ENCODE data around the gene BGLAP. TPM values are rescaled to one million over a fixed set of nuclear protein-coding genes. Genes with fewer than 3 reads are reported as not detected.

The BGLAP gene
- total RNA-seq, 5 donors from 2014 or later (not counting 1 experiment from before 2014, with no cell fraction given) = 1.8 to 7.1 (median 5.2) TPM

- ChIA-PET POLR2A (no interaction called here), CTCF (no interaction called here)
- Histone ChIP-seq H3K27me3 (replicated peaks in 1 of 2; ENCODE audit: control insufficient read depth in 2 of 2, extremely low read depth in 1 of 2, insufficient read depth in 2 of 2, low read length in 1 of 2) (no peaks in the 10 kb centered on the region), H3K27ac (ENCODE audit: low read length) (no peak overlapping the region), H3K4me3 (ENCODE audit: control insufficient read depth in 1 of 2, extremely low read depth in 1 of 2, low read length in 1 of 2) (no peak overlapping the region), H3K9me3 (no peaks in the 10 kb centered on the region), H3K4me1 (ENCODE audit: control insufficient read depth in 1 of 2, extremely low read depth in 1 of 2, insufficient read depth in 2 of 2, low read length in 2 of 2) (no peaks in the 10 kb centered on the region), H3K36me3 (ENCODE audit: control insufficient read depth in 2 of 2, extremely low read depth in 1 of 2, insufficient read depth in 1 of 2, low read length in 1 of 2) (peaks cover 21 to 81% of the 10 kb centered on the region in 2 donors)
- no peaks in the 10 kb centered on the region for H3K27me3 Mint-ChIP-seq
- H3K36me3 Mint-ChIP-seq = peaks cover 65% of the 10 kb centered on the region
- DNase-seq (no peak), ATAC-seq (replicated peaks in 1 of 4) (no peak)
- no peak overlapping the region for H3K4me3 Mint-ChIP-seq
- H3K4me1 Mint-ChIP-seq = peaks cover 0 to 3% (median 0%) of the 10 kb centered on the region in 3 donors
- WGBS (ENCODE audit: insufficient coverage) = 88% methylated on average over 5 of the region's 13 CpGs
- H3K27ac Mint-ChIP-seq = no peak overlapping the region
- no peaks in the 10 kb centered on the region for H3K9me3 Mint-ChIP-seq
Measured at GRCh38 chr1:156266051-156266450, 24.1 kb downstream of the BGLAP start.

- H3K9me3 ChIP-seq = no peaks in the 10 kb centered on the region
- no peak for DNase-seq
- Mint-ChIP-seq H3K27ac (no peak overlapping the region), H3K4me3 (no peak overlapping the region), H3K4me1 (peaks cover 0 to 3% (median 0%) of the 10 kb centered on the region in 3 donors), H3K27me3 (no peaks in the 10 kb centered on the region), H3K9me3 (no peaks in the 10 kb centered on the region), H3K36me3 (peaks cover 66% of the 10 kb centered on the region)
- POLR2A ChIA-PET = no interaction called here
- WGBS (ENCODE audit: insufficient coverage) = 100% methylated on average over 1 of the region's 4 CpGs
- H3K4me1 ChIP-seq (ENCODE audit: control insufficient read depth in 1 of 2, extremely low read depth in 1 of 2, insufficient read depth in 2 of 2, low read length in 2 of 2) = no peaks in the 10 kb centered on the region
- H3K27ac ChIP-seq (ENCODE audit: low read length) = no peak overlapping the region
- H3K27me3 ChIP-seq (replicated peaks in 1 of 2; ENCODE audit: control insufficient read depth in 2 of 2, extremely low read depth in 1 of 2, insufficient read depth in 2 of 2, low read length in 1 of 2) = no peaks in the 10 kb centered on the region
- CTCF ChIA-PET = no interaction called here
- ATAC-seq (replicated peaks in 1 of 4) = no peak
- no peak overlapping the region for H3K4me3 ChIP-seq (ENCODE audit: control insufficient read depth in 1 of 2, extremely low read depth in 1 of 2, low read length in 1 of 2)
- peaks cover 21 to 83% of the 10 kb centered on the region in 2 donors for H3K36me3 ChIP-seq (ENCODE audit: control insufficient read depth in 2 of 2, extremely low read depth in 1 of 2, insufficient read depth in 1 of 2, low read length in 1 of 2)
Measured at GRCh38 chr1:156268336-156268735, 26.4 kb downstream of the BGLAP start.

- no peak overlapping the region for H3K4me3 Mint-ChIP-seq
- CTCF ChIA-PET = no interaction called here
- peaks cover 69% of the 10 kb centered on the region for H3K36me3 Mint-ChIP-seq
Measured at GRCh38 chr1:156270314-156270713, 28.3 kb downstream of the BGLAP start.

GRCh38 chr1:156276532-156276931 is 34.5 kb downstream of the BGLAP start:
- no peak overlapping the region for H3K4me3 Mint-ChIP-seq
- Histone ChIP-seq H3K27me3 (replicated peaks in 1 of 2; ENCODE audit: control insufficient read depth in 2 of 2, extremely low read depth in 1 of 2, insufficient read depth in 2 of 2, low read length in 1 of 2) (no peaks in the 10 kb centered on the region), H3K36me3 (ENCODE audit: control insufficient read depth in 2 of 2, extremely low read depth in 1 of 2, insufficient read depth in 1 of 2, low read length in 1 of 2) (peaks cover 4 to 73% of the 10 kb centered on the region in 2 donors), H3K27ac (ENCODE audit: low read length) (no peak overlapping the region), H3K9me3 (no peaks in the 10 kb centered on the region), H3K4me1 (ENCODE audit: control insufficient read depth in 1 of 2, extremely low read depth in 1 of 2, insufficient read depth in 2 of 2, low read length in 2 of 2) (peaks cover 2 to 6% of the 10 kb centered on the region in 2 experiments), H3K4me3 (ENCODE audit: control insufficient read depth in 1 of 2, extremely low read depth in 1 of 2, low read length in 1 of 2) (no peak overlapping the region)
- no peak overlapping the region for H3K27ac Mint-ChIP-seq
- peaks cover 54% of the 10 kb centered on the region for H3K36me3 Mint-ChIP-seq
- ChIA-PET CTCF (no interaction called here), POLR2A (no interaction called here)
- ATAC-seq (replicated peaks in 1 of 4) (no peak), DNase-seq (no peak)
- H3K27me3 Mint-ChIP-seq = no peaks in the 10 kb centered on the region
- H3K4me1 Mint-ChIP-seq = peaks cover 16 to 17% (median 16%) of the 10 kb centered on the region in 3 donors
- no peaks in the 10 kb centered on the region for H3K9me3 Mint-ChIP-seq

More at GRCh38 chr1:156270314-156270713, 28.3 kb downstream of the BGLAP start:
- H3K36me3 ChIP-seq (ENCODE audit: control insufficient read depth in 2 of 2, extremely low read depth in 1 of 2, insufficient read depth in 1 of 2, low read length in 1 of 2) = peaks cover 25 to 87% of the 10 kb centered on the region in 2 donors
- no peak for DNase-seq
- H3K27me3 ChIP-seq (replicated peaks in 1 of 2; ENCODE audit: control insufficient read depth in 2 of 2, extremely low read depth in 1 of 2, insufficient read depth in 2 of 2, low read length in 1 of 2) = no peaks in the 10 kb centered on the region
- no peak overlapping the region for H3K27ac Mint-ChIP-seq
- no peaks in the 10 kb centered on the region for H3K4me1 ChIP-seq (ENCODE audit: control insufficient read depth in 1 of 2, extremely low read depth in 1 of 2, insufficient read depth in 2 of 2, low read length in 2 of 2)
- whole genome bisulfite sequencing (ENCODE audit: insufficient coverage) = 100% methylated on average over 1 of the region's 3 CpGs
- H3K27ac ChIP-seq (ENCODE audit: low read length) = no peak overlapping the region
- POLR2A ChIA-PET = no interaction called here
- H3K9me3 ChIP-seq = no peaks in the 10 kb centered on the region
- no peak overlapping the region for H3K4me3 ChIP-seq (ENCODE audit: control insufficient read depth in 1 of 2, extremely low read depth in 1 of 2, low read length in 1 of 2)
- H3K4me1 Mint-ChIP-seq = no peaks in the 10 kb centered on the region
- no peaks in the 10 kb centered on the region for H3K27me3 Mint-ChIP-seq
- ATAC-seq (replicated peaks in 1 of 4) = no peak
- H3K9me3 Mint-ChIP-seq = no peaks in the 10 kb centered on the region

- no peaks in the 10 kb centered on the region for H3K9me3 Mint-ChIP-seq
- CTCF ChIA-PET = no interaction called here
Measured at GRCh38 chr1:156276966-156277381, 35.0 kb downstream of the BGLAP start.

GRCh38 chr1:156279837-156280236 is 37.9 kb downstream of the BGLAP start:
- peaks cover 29% of the 10 kb centered on the region for H3K36me3 Mint-ChIP-seq
- H3K36me3 ChIP-seq (ENCODE audit: control insufficient read depth in 2 of 2, extremely low read depth in 1 of 2, insufficient read depth in 1 of 2, low read length in 1 of 2) = peaks cover 2 to 41% of the 10 kb centered on the region in 2 donors

More at GRCh38 chr1:156276966-156277381, 35.0 kb downstream of the BGLAP start:
- ATAC-seq (replicated peaks in 1 of 4) (no peak), DNase-seq (no peak)
- H3K27ac ChIP-seq (ENCODE audit: low read length) = no peak overlapping the region
- Mint-ChIP-seq H3K36me3 (peaks cover 51% of the 10 kb centered on the region), H3K4me3 (no peak overlapping the region), H3K27me3 (no peaks in the 10 kb centered on the region), H3K27ac (no peak overlapping the region), H3K4me1 (peaks cover 18 to 21% (median 19%) of the 10 kb centered on the region in 3 donors)
- H3K9me3 ChIP-seq = no peaks in the 10 kb centered on the region
- H3K4me3 ChIP-seq (ENCODE audit: control insufficient read depth in 1 of 2, extremely low read depth in 1 of 2, low read length in 1 of 2) = no peak overlapping the region
- POLR2A ChIA-PET = no interaction called here
- peaks cover 4 to 68% of the 10 kb centered on the region in 2 donors for H3K36me3 ChIP-seq (ENCODE audit: control insufficient read depth in 2 of 2, extremely low read depth in 1 of 2, insufficient read depth in 1 of 2, low read length in 1 of 2)
- no peaks in the 10 kb centered on the region for H3K27me3 ChIP-seq (replicated peaks in 1 of 2; ENCODE audit: control insufficient read depth in 2 of 2, extremely low read depth in 1 of 2, insufficient read depth in 2 of 2, low read length in 1 of 2)
- H3K4me1 ChIP-seq (ENCODE audit: control insufficient read depth in 1 of 2, extremely low read depth in 1 of 2, insufficient read depth in 2 of 2, low read length in 2 of 2) = peaks cover 5 to 11% of the 10 kb centered on the region in 2 experiments
- WGBS (ENCODE audit: insufficient coverage) = 100% methylated on average over 3 of the region's 6 CpGs

More at GRCh38 chr1:156279837-156280236, 37.9 kb downstream of the BGLAP start:
- Mint-ChIP-seq H3K4me3 (peak overlapping the region in 1 of 3 donors; percentile 4), H3K27ac (no peak overlapping the region), H3K4me1 (peaks cover 39 to 44% (median 41%) of the 10 kb centered on the region in 3 donors), H3K9me3 (no peaks in the 10 kb centered on the region), H3K27me3 (no peaks in the 10 kb centered on the region)
- peaks cover 12 to 27% of the 10 kb centered on the region in 2 experiments for H3K4me1 ChIP-seq (ENCODE audit: control insufficient read depth in 1 of 2, extremely low read depth in 1 of 2, insufficient read depth in 2 of 2, low read length in 2 of 2)
- ATAC-seq (replicated peaks in 1 of 4) (no peak), DNase-seq (no peak)
- WGBS (ENCODE audit: insufficient coverage) = no CpG with 5 or more reads among the region's 3 CpGs
- no peak overlapping the region for H3K4me3 ChIP-seq (ENCODE audit: control insufficient read depth in 1 of 2, extremely low read depth in 1 of 2, low read length in 1 of 2)
- POLR2A ChIA-PET = interaction anchor here (0.6 kb wide), 3 partner anchors 40 to 461 kb away, joined by 3 read pairs; partner anchors contain the start of gene MRPL24 (in 1 of the 2)
- H3K27ac ChIP-seq (ENCODE audit: low read length) = no peak overlapping the region
- CTCF ChIA-PET = no interaction called here
- H3K9me3 ChIP-seq = no peaks in the 10 kb centered on the region
- H3K27me3 ChIP-seq (replicated peaks in 1 of 2; ENCODE audit: control insufficient read depth in 2 of 2, extremely low read depth in 1 of 2, insufficient read depth in 2 of 2, low read length in 1 of 2) = no peaks in the 10 kb centered on the region

Measured in T-cell (primary cell).